ENCODE results near the gene MAP3K12. TPM values are rescaled to one million over a fixed set of nuclear protein-coding genes. Genes with fewer than 3 reads are reported as not detected.

MAP3K12 gene
- total RNA-seq, 1 donor from 2014 or later, result 31.6 TPM

GRCh38 chr12:53465679-53466078 is 33.6 kb downstream of the MAP3K12 start:
- TF ChIP-seq CTCF (conservative IDR thresholded peaks at IDR 0.05), result peak; percentile 23
- peaks cover 10% of the 10 kb centered on the region for H3K4me1 Mint-ChIP-seq (ENCODE audit: unreplicated experiment)
- H3K36me3 Mint-ChIP-seq, result peaks cover 54% of the 10 kb centered on the region
- peak overlapping the region; percentile 11 for H3K27ac Mint-ChIP-seq
- DNase-seq (ENCODE audit: extremely low spot score, unreplicated experiment), result no peak
- H3K27me3 Mint-ChIP-seq, result no peaks in the 10 kb centered on the region
- no peak overlapping the region for H3K4me3 Mint-ChIP-seq
- H3K9me3 Mint-ChIP-seq, result no peaks in the 10 kb centered on the region

DNA sequence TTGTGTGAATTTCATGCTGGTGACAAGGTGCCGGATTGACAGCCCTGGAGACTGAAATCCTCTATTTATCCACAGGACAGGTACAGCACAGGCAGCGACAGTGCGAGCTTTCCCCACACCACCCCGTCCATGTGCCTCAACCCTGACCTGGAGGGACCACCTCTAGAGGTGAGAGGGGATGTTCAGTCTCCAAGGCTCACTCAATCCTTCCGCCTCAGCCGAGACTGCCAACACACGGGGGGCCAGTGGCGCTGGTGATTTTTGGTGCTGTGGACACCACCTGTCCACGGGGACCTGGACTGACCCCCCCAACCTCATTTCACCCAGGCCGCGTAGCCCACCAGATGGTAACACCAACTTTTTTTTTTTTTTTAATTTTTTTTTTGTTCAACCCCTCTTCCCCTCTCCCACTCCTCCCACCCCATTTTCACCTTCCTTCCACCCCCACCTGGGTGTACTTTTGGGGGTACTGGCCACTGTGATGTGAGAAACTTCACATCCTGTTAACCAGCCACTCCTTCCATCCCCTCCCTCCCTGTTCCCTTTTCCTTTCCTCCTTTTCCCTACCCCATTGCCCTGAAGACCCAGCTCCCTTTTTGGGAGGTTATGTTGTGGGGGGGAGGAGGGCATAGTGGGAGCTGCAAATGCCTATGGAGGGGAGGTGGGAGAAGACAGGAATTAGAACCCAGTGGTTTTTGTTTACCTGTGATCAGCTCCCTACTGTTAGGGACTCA is 34.4 kb downstream of the MAP3K12 start:
- H3K4me3 Mint-ChIP-seq, result no peak overlapping the region
- no peaks in the 10 kb centered on the region for H3K9me3 Mint-ChIP-seq
- peaks cover 13% of the 10 kb centered on the region for H3K4me1 Mint-ChIP-seq (ENCODE audit: unreplicated experiment)
- no peak overlapping the region for H3K27ac Mint-ChIP-seq
- no peaks in the 10 kb centered on the region for H3K27me3 Mint-ChIP-seq
- TF ChIP-seq CTCF (conservative IDR thresholded peaks at IDR 0.05), result no peak
- peaks cover 59% of the 10 kb centered on the region for H3K36me3 Mint-ChIP-seq
- DNase-seq (ENCODE audit: extremely low spot score, unreplicated experiment), result no peak

- Mint-ChIP-seq H3K36me3 (peaks cover 65% of the 10 kb centered on the region), H3K4me1 (ENCODE audit: unreplicated experiment) (peaks cover 16% of the 10 kb centered on the region), H3K9me3 (no peaks in the 10 kb centered on the region), H3K27me3 (no peaks in the 10 kb centered on the region), H3K27ac (no peak overlapping the region), H3K4me3 (no peak overlapping the region)
- TF ChIP-seq CTCF (conservative IDR thresholded peaks at IDR 0.05), result no peak
- DNase-seq (ENCODE audit: extremely low spot score, unreplicated experiment), result no peak
Observed at GRCh38 chr12:53463802-53464560, 35.3 kb downstream of the MAP3K12 start.

GRCh38 chr12:53462935-53463334 is 36.3 kb downstream of the MAP3K12 start:
- H3K9me3 Mint-ChIP-seq, result no peaks in the 10 kb centered on the region
- DNase-seq (ENCODE audit: extremely low spot score, unreplicated experiment), result no peak
- H3K4me1 Mint-ChIP-seq (ENCODE audit: unreplicated experiment), result peaks cover 16% of the 10 kb centered on the region
- H3K27ac Mint-ChIP-seq, result no peak overlapping the region
- H3K36me3 Mint-ChIP-seq, result peaks cover 58% of the 10 kb centered on the region
- no peaks in the 10 kb centered on the region for H3K27me3 Mint-ChIP-seq
- H3K4me3 Mint-ChIP-seq, result no peak overlapping the region
- no peak for TF ChIP-seq CTCF (conservative IDR thresholded peaks at IDR 0.05)

GRCh38 chr12:53461591-53461990 is 37.7 kb downstream of the MAP3K12 start:
- no peak for TF ChIP-seq CTCF (conservative IDR thresholded peaks at IDR 0.05)
- Mint-ChIP-seq H3K9me3 (no peaks in the 10 kb centered on the region), H3K27ac (no peak overlapping the region), H3K27me3 (no peaks in the 10 kb centered on the region), H3K4me1 (ENCODE audit: unreplicated experiment) (peaks cover 16% of the 10 kb centered on the region), H3K4me3 (no peak overlapping the region), H3K36me3 (peaks cover 52% of the 10 kb centered on the region)
- DNase-seq (ENCODE audit: extremely low spot score, unreplicated experiment), result no peak

Measured in type B pancreatic cell (in vitro differentiated cells).